Vagina (tissue), 2 donors: ENCODE data around the gene MAN2B2. TPM values are rescaled to one million over a fixed set of nuclear protein-coding genes. Genes with fewer than 3 reads are reported as not detected.

Source experiments
- DNase-seq, 2 donors: peaks; one replicate each; pipeline ENCODE4 v3.0.0-alpha.2; 2017; ENCODE audit errors: extremely low spot score in 2 of 2
- H3K27ac ChIP-seq: fragments of 200-600 bp; sonication (generic); one replicate; pipeline ENCODE4 v1.5.1; 2019
- H3K27me3 ChIP-seq: fragments of 200-600 bp; sonication (generic); one replicate; pipeline ENCODE4 v1.5.1; 2019
- H3K36me3 ChIP-seq, 2 donors: fragments of 200-600 bp; sonication (generic); one replicate each; pipeline ENCODE4 v1.5.1; 2017 to 2019
- H3K4me1 ChIP-seq: fragments of 200-600 bp; sonication (generic); one replicate; pipeline ENCODE4 v1.5.1; 2019
- H3K4me3 ChIP-seq, 2 donors: fragments of 200-600 bp; sonication (generic); 1 replicate in 1 of 2; 2 replicates in 1 of 2; pipeline ENCODE4 v1.5.1; 2016 to 2019
- H3K9me3 ChIP-seq: fragments of 200-600 bp; sonication (generic); one replicate; pipeline ENCODE4 v1.5.1; 2019
- CTCF ChIP-seq, 3 experiments: fragments of 450-650 bp in 2 of 3; fragments of 200-600 bp in 1 of 3; sonication (generic) in 1 of 3; IDR thresholded peaks; one replicate each; pipeline ENCODE4 v1.5.1; 2017 to 2019; ENCODE audit warnings: antibody characterized with exemption in 3 of 3, mild to moderate bottlenecking in 2 of 3, moderate library complexity in 2 of 3
- POLR2A ChIP-seq, 2 donors: fragments of 450-650 bp; IDR thresholded peaks; one replicate each; pipeline ENCODE4 v1.6.1; 2017; ENCODE audit warnings: antibody characterized with exemption in 2 of 2, mild to moderate bottlenecking in 2 of 2, moderate library complexity in 2 of 2
- POLR2AphosphoS5 ChIP-seq, 2 donors: sonication (generic); formaldehyde crosslinking; IDR thresholded peaks; one replicate each; pipeline ENCODE4 v1.9.0; 2017; ENCODE audit warnings: antibody characterized with exemption in 2 of 2, mild to moderate bottlenecking in 2 of 2, low read depth in 1 of 2; ENCODE audit not compliant: insufficient read depth in 1 of 2
- intact Hi-C: fragments of 100-400 bp; cut with DNase I; formaldehyde crosslinking; loops from one replicate; pipeline ENCODE4 v1.15.1; 2023
- total RNA-seq: library from RNA; depleted of rRNA; stranded (reverse); fragments of >200 nt; gene quantifications from one replicate; pipeline ENCODE4 v1.2.3, GENCODE V29; 2016

Gene MAN2B2
- total RNA-seq, 1 donor from 2014 or later = 26.3 TPM

- no peak for DNase-seq
- TF ChIP-seq POLR2AphosphoS5 (IDR thresholded peaks at IDR 0.05; ENCODE audit: insufficient read depth in 1 of 2, low read depth in 1 of 2) (no peak), CTCF (IDR thresholded peaks at IDR 0.05) (no peak), POLR2A (IDR thresholded peaks at IDR 0.05) (no peak)
- H3K9me3 ChIP-seq = no peaks in the 10 kb centered on the region
- H3K36me3 ChIP-seq = no peaks in the 10 kb centered on the region
- no peaks in the 10 kb centered on the region for H3K27me3 ChIP-seq
- H3K4me3 ChIP-seq = no peak overlapping the region
- intact Hi-C loops = no loop called here
- no peak overlapping the region for H3K27ac ChIP-seq
- no peaks in the 10 kb centered on the region for H3K4me1 ChIP-seq
Measured at GRCh38 chr4:6557185-6557584, 17.8 kb upstream of the MAN2B2 start.

- no peak for DNase-seq
- peaks cover 3% of the 10 kb centered on the region for H3K4me1 ChIP-seq
Measured at GRCh38 chr4:6557856-6558255, 17.1 kb upstream of the MAN2B2 start.

GRCh38 chr4:6560416-6561172, 14.4 kb upstream of the MAN2B2 start:
- intact Hi-C loops = no loop called here
- H3K4me3 ChIP-seq = no peak overlapping the region
- H3K4me1 ChIP-seq = peaks cover 17% of the 10 kb centered on the region
- H3K27me3 ChIP-seq = no peaks in the 10 kb centered on the region
- no peak overlapping the region for H3K27ac ChIP-seq
- H3K9me3 ChIP-seq = no peaks in the 10 kb centered on the region
- no peak for DNase-seq
- TF ChIP-seq POLR2A (IDR thresholded peaks at IDR 0.05) (no peak), CTCF (IDR thresholded peaks at IDR 0.05) (no peak), POLR2AphosphoS5 (IDR thresholded peaks at IDR 0.05; ENCODE audit: insufficient read depth in 1 of 2, low read depth in 1 of 2) (no peak)
- no peaks in the 10 kb centered on the region for H3K36me3 ChIP-seq

More at GRCh38 chr4:6557856-6558255, 17.1 kb upstream of the MAN2B2 start:
- no peaks in the 10 kb centered on the region for H3K9me3 ChIP-seq
- H3K4me3 ChIP-seq = no peak overlapping the region
- H3K27ac ChIP-seq = no peak overlapping the region
- H3K27me3 ChIP-seq = no peaks in the 10 kb centered on the region
- TF ChIP-seq CTCF (IDR thresholded peaks at IDR 0.05) (no peak), POLR2A (IDR thresholded peaks at IDR 0.05) (no peak), POLR2AphosphoS5 (IDR thresholded peaks at IDR 0.05; ENCODE audit: insufficient read depth in 1 of 2, low read depth in 1 of 2) (no peak)
- intact Hi-C loops = no loop called here
- no peaks in the 10 kb centered on the region for H3K36me3 ChIP-seq

- Histone ChIP-seq H3K27ac (no peak overlapping the region), H3K27me3 (no peaks in the 10 kb centered on the region), H3K4me1 (peaks cover 17% of the 10 kb centered on the region), H3K36me3 (no peaks in the 10 kb centered on the region), H3K9me3 (no peaks in the 10 kb centered on the region), H3K4me3 (no peak overlapping the region)
- intact Hi-C loops = no loop called here
- no peak for TF ChIP-seq POLR2AphosphoS5 (IDR thresholded peaks at IDR 0.05; ENCODE audit: insufficient read depth in 1 of 2, low read depth in 1 of 2)
- TF ChIP-seq CTCF (IDR thresholded peaks at IDR 0.05) = no peak
- no peak for TF ChIP-seq POLR2A (IDR thresholded peaks at IDR 0.05)
- no peak for DNase-seq
Measured at GRCh38 chr4:6561173-6561516, 13.8 kb upstream of the MAN2B2 start.

- H3K4me1 ChIP-seq = peaks cover 17% of the 10 kb centered on the region
- H3K27me3 ChIP-seq = no peaks in the 10 kb centered on the region
- no peak for TF ChIP-seq POLR2AphosphoS5 (IDR thresholded peaks at IDR 0.05; ENCODE audit: insufficient read depth in 1 of 2, low read depth in 1 of 2)
- no peak for TF ChIP-seq POLR2A (IDR thresholded peaks at IDR 0.05)
- no peak for TF ChIP-seq CTCF (IDR thresholded peaks at IDR 0.05)
- H3K9me3 ChIP-seq = no peaks in the 10 kb centered on the region
- no peak for DNase-seq
- intact Hi-C loops = no loop called here
- no peaks in the 10 kb centered on the region for H3K36me3 ChIP-seq
- no peak overlapping the region for H3K27ac ChIP-seq
- no peak overlapping the region for H3K4me3 ChIP-seq
Measured at GRCh38 chr4:6561706-6562371, 13.2 kb upstream of the MAN2B2 start.
